Spleen (tissue), 3 donors: ENCODE data around the gene RBM20.

Source experiments
- POLR2A ChIP-seq, 3 donors: fragments of 450-650 bp; IDR thresholded peaks; one replicate each; pipeline ENCODE4 v1.5.1; 2017; ENCODE audit warnings: antibody characterized with exemption in 3 of 3, mild to moderate bottlenecking in 1 of 3
- POLR2AphosphoS5 ChIP-seq, 3 donors: sonication (generic); formaldehyde crosslinking; IDR thresholded peaks; one replicate each; pipeline ENCODE4 v1.5.1; 2017; ENCODE audit warnings: antibody characterized with exemption in 3 of 3

DNA sequence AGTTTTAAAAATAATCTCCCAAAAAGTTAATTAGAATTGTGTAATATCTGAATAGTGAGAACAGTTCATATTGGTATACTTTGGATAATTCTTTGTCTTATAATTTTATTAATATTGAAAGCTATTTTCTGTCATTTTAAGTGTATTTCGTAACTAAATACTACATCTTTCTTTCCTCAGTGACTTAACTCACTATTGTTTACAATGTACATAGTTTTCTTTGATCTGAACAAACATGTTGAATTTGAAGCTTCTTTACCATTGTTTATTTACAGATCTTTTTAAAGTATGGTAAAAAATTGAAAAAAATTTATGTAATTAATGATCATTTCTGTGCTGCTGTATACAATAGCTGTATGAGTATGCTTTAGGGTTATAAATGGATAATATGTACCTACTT, 232.7 kb downstream of the RBM20 start:
- TF ChIP-seq POLR2AphosphoS5 (IDR thresholded peaks at IDR 0.05) (no peak), POLR2A (IDR thresholded peaks at IDR 0.05) (no peak)
